Uterus (tissue), 2 donors: Measurements from ENCODE around the gene TRAF2.

Experiments used
- POLR2A ChIP-seq, 2 donors: fragments of 450-650 bp; IDR thresholded peaks; one replicate each; pipeline ENCODE4 v1.6.1; 2016; ENCODE audit warnings: antibody characterized with exemption in 2 of 2, mild to moderate bottlenecking in 1 of 2, moderate library complexity in 1 of 2
- TF ChIP-seq, protein P1 (sequence below), 4 experiments: fragments of 200-600 bp in 2 of 4; fragments of 450-650 bp in 2 of 4; sonication (generic) in 2 of 4; IDR thresholded peaks; one replicate each; pipeline ENCODE4 v1.5.1; 2016 to 2019; ENCODE audit warnings: antibody characterized with exemption in 4 of 4, mild to moderate bottlenecking in 2 of 4, moderate library complexity in 1 of 4

DNA sequence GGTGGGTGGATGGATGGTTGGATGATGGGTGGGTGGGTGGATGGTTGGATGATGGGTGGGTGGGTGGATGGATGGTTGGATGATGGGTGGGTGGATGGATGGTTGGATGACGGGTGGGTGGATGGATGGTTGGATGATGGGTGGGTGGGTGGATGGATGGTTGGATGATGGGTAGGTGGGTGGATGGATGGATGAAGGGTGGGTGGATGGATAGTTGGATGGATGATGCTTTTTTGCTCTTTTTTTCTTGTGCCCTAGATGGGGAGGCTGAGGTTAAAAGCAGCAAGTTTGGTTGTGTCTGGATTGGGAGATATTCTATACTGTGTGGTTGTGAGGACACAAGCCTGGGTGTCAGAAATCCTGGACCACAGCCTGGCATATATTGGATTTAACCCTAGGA, 71.1 kb downstream of the TRAF2 start:
- TF ChIP-seq, protein P1, sequence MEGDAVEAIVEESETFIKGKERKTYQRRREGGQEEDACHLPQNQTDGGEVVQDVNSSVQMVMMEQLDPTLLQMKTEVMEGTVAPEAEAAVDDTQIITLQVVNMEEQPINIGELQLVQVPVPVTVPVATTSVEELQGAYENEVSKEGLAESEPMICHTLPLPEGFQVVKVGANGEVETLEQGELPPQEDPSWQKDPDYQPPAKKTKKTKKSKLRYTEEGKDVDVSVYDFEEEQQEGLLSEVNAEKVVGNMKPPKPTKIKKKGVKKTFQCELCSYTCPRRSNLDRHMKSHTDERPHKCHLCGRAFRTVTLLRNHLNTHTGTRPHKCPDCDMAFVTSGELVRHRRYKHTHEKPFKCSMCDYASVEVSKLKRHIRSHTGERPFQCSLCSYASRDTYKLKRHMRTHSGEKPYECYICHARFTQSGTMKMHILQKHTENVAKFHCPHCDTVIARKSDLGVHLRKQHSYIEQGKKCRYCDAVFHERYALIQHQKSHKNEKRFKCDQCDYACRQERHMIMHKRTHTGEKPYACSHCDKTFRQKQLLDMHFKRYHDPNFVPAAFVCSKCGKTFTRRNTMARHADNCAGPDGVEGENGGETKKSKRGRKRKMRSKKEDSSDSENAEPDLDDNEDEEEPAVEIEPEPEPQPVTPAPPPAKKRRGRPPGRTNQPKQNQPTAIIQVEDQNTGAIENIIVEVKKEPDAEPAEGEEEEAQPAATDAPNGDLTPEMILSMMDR (IDR thresholded peaks at IDR 0.05), result no peak
- no peak for TF ChIP-seq POLR2A (IDR thresholded peaks at IDR 0.05)
